GM19328 (cell line): ENCODE data around the gene KDM1A.
"Not testable (repeated sequence)": the region's sequence is repeated elsewhere in the genome, so short reads cannot be mapped to it uniquely, and the experiment has no call there.

ENCODE experiments used
- ATAC-seq: cut with Tn5 transposase; IDR thresholded peaks from one replicate; pipeline ENCODE4 v1.9.1; 2021; ENCODE audit warnings: mild to moderate bottlenecking, moderate library complexity; ENCODE audit not compliant: unreplicated experiment

Gene KDM1A

GRCh38 chr1:23019094-23019862 is at the start of gene KDM1A:
TSS of gene KDM1A (plus strand) at chr1:23019468. CDS start at chr1:23019597, 129 bp downstream.
- ATAC-seq, result peak; percentile 94

- ATAC-seq, result no peak
These were observed 49.2 kb upstream of the KDM1A start for GRCh38 chr1:22970096-22970495.

- ATAC-seq, result no peak
These were observed 48.1 kb upstream of the KDM1A start for GRCh38 chr1:22971161-22971560.

- ATAC-seq, result no peak
These were observed 47.5 kb upstream of the KDM1A start for GRCh38 chr1:22971611-22972405.

- no peak for ATAC-seq
These were observed 46.5 kb upstream of the KDM1A start, which contains the start of gene LACTBL1 for GRCh38 chr1:22972760-22973159. TSS of gene LACTBL1 (minus strand) at chr1:22972866. CDS start at chr1:22972316, 550 bp downstream.

- no peak for ATAC-seq
These were observed 43.6 kb upstream of the KDM1A start for GRCh38 chr1:22975694-22976093.

GRCh38 chr1:22976127-22976460 is 43.2 kb upstream of the KDM1A start:
- no peak for ATAC-seq

- no peak for ATAC-seq
These were observed 42.6 kb upstream of the KDM1A start for GRCh38 chr1:22976461-22977243.

GRCh38 chr1:22978299-22978698 is 41.0 kb upstream of the KDM1A start:
- no peak for ATAC-seq

- not testable (repeated sequence) for ATAC-seq
These were observed 38.8 kb upstream of the KDM1A start for GRCh38 chr1:22980471-22980790.

- no peak for ATAC-seq
These were observed 35.3 kb upstream of the KDM1A start for GRCh38 chr1:22983944-22984343.

- ATAC-seq, result not testable (repeated sequence)
These were observed 26.9 kb upstream of the KDM1A start for GRCh38 chr1:22992384-22992783.

GRCh38 chr1:22993220-22993795 is 26.0 kb upstream of the KDM1A start:
- ATAC-seq, result not testable (repeated sequence)

GRCh38 chr1:22995774-22996173 is 23.5 kb upstream of the KDM1A start:
- ATAC-seq, result no peak

- ATAC-seq, result not testable (repeated sequence)
These were observed 21.7 kb upstream of the KDM1A start for GRCh38 chr1:22997528-22997927.

- ATAC-seq, result not testable (repeated sequence)
These were observed 19.1 kb upstream of the KDM1A start for GRCh38 chr1:23000133-23000532.

GRCh38 chr1:23002218-23002617 is 17.1 kb upstream of the KDM1A start:
- not testable (repeated sequence) for ATAC-seq

GRCh38 chr1:23004112-23004511 is 15.2 kb upstream of the KDM1A start:
- ATAC-seq, result no peak

GRCh38 chr1:23004769-23005168 is 14.5 kb upstream of the KDM1A start:
- ATAC-seq, result not testable (repeated sequence)

- ATAC-seq, result no peak
These were observed 12.2 kb upstream of the KDM1A start for GRCh38 chr1:23007106-23007505.

GRCh38 chr1:23008901-23009300 is 10.4 kb upstream of the KDM1A start:
- ATAC-seq, result no peak
